Muscle layer of duodenum (tissue), 2 donors: ENCODE measurements around the gene SYK.

Source experiments
- H3K27ac ChIP-seq: one replicate; pipeline ENCODE4 v1.7.0; 2013; ENCODE audit warnings: mild to moderate bottlenecking, low read length
- H3K27me3 ChIP-seq: one replicate; pipeline ENCODE4 v1.7.0; 2013; ENCODE audit warnings: low read depth, mild to moderate bottlenecking, control low read depth, low read length
- H3K36me3 ChIP-seq, 2 donors: one replicate each; pipeline ENCODE4 v1.7.0; 2013; ENCODE audit warnings: low read length in 2 of 2, control low read depth in 1 of 2, mild to moderate bottlenecking in 1 of 2; ENCODE audit not compliant: insufficient read depth in 2 of 2, control insufficient read depth in 1 of 2
- H3K4me1 ChIP-seq, 2 donors: one replicate each; pipeline ENCODE4 v1.7.0; 2013; ENCODE audit warnings: low read length in 2 of 2, mild to moderate bottlenecking in 2 of 2, control low read depth in 1 of 2, moderate library complexity in 1 of 2; ENCODE audit not compliant: insufficient read depth in 2 of 2, control insufficient read depth in 1 of 2
- H3K4me3 ChIP-seq, 2 donors: one replicate each; pipeline ENCODE4 v1.7.0; 2013; ENCODE audit warnings: low read length in 2 of 2, low read depth in 1 of 2, mild to moderate bottlenecking in 1 of 2
- H3K9me3 ChIP-seq, 2 donors: one replicate each; pipeline ENCODE4 v1.7.0; 2013; ENCODE audit warnings: low read length in 2 of 2, control low read depth in 1 of 2, mild to moderate bottlenecking in 1 of 2; ENCODE audit not compliant: control insufficient read depth in 1 of 2
- donor health status: healthy.

Gene SYK

DNA sequence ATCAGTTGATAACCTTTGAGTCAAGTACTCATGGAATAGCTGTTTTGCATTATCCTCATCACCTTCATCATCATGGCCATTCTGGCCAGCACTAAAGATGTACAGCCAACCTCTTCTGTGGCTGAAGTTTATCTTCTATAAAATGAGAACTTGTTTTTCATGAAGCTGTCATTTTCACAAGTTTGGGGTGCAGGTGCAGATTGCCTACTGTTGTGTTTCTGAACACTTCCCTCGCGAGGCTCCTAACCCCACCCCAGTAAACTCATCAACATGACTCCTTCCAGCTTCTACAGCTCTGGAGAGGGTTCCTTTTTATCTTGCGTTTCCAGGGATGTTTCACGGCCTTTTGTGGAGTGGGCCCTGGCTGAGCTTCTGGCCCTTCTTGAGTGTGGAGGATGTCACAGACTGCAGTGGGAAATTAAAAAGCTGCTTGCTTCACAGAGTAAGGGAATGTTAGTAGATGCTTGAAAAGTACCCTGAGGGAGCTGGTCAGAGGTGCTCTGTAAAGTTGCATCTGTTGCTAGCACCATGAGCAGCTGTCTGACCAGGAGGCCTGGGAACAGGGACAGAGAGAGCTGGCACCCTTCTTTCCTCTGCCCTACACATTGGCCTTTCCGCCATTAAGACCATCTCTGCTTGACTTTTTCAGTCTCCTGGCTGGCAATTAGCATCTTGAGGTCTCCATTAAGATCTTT, 24.9 kb downstream of the SYK start:
- H3K36me3 ChIP-seq: peaks cover 0 to 3% of the 10 kb centered on the region in 2 donors
- H3K4me1 ChIP-seq: peaks cover 6 to 8% of the 10 kb centered on the region in 2 donors
- H3K27me3 ChIP-seq: no peaks in the 10 kb centered on the region
- no peak overlapping the region for H3K27ac ChIP-seq
- no peak overlapping the region for H3K4me3 ChIP-seq
- peaks cover 0 to 7% of the 10 kb centered on the region in 2 donors for H3K9me3 ChIP-seq

DNA sequence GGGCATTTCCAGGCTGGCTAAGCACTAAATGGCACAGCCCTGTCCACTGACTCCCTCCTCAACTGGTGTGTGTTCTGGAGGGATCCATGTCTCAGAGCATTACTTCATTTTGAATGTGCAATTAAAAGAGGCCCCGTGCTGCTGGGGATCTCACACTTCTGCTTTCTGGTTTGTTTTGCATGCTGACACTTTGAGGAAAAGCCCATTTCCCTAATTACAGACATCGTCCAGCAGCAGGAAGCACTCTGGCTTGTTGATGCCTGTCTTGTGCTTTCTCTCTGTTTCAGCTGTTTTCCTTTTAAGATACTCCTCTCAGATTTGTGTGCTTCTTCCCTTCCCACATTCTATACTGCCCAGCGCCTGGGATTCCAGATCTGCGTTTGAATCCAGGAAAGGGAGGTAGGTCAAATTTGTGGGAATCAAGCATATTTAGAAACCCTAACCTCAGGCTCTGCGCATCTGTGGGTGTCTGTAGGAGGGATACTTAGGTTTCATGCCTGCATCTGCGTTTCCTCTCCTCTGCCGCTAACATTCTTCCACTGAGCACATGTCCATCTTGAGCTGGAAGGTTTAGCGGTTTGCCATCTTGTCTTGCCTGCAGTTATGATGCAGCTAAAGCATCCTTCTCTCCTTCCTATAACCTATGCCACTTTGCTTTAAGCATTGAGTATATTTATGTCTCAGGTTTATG, 25.7 kb downstream of the SYK start:
- Histone ChIP-seq H3K36me3 (peaks cover 0 to 3% of the 10 kb centered on the region in 2 donors), H3K9me3 (peaks cover 0 to 7% of the 10 kb centered on the region in 2 donors), H3K27ac (peak overlapping the region; percentile 46), H3K4me3 (no peak overlapping the region), H3K4me1 (peaks cover 6 to 9% of the 10 kb centered on the region in 2 donors), H3K27me3 (no peaks in the 10 kb centered on the region)

DNA sequence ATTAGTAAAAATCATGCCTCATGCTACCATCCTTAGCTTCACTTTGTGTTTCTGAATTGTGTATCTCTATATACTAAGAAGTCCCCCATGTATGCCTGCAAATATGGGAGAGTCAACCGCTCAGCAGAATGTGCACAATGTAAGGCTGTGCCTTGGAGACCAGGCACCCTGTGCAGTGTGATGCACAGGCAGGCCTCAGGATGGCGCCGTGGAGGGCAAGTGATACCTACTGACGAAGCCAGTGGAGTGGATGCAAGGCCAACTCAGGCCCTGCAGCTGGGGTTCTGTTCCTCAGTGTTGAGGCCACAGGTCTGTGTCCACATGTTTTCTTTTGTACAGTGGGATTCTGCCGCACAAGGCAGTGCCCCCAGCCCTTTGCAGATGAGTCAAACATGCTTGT, 28.4 kb downstream of the SYK start:
- H3K4me3 ChIP-seq: no peak overlapping the region
- H3K27ac ChIP-seq: no peak overlapping the region
- peaks cover 0 to 3% of the 10 kb centered on the region in 2 donors for H3K36me3 ChIP-seq
- peaks cover 0 to 6% of the 10 kb centered on the region in 2 donors for H3K9me3 ChIP-seq
- peaks cover 7 to 13% of the 10 kb centered on the region in 2 donors for H3K4me1 ChIP-seq
- H3K27me3 ChIP-seq: no peaks in the 10 kb centered on the region

DNA sequence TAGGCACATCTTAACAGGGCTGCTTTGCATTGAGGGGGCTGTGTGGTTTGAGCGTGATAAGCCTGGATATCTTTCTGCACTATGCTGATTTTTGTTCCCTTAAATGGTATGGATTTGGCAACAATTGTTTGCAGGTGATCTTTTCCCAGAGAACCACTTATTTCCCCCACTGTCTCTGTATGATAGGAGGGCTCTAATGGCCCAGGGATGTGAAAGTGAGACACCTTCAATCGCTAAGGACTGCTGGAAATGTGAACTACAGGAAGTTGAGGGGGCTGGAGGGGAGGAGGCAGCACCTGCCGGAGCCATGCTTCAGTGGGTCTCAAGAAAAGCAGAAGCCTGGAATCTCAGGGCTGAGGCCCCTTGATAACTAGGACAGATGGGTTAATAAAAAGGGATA, 29.4 kb downstream of the SYK start:
- no peaks in the 10 kb centered on the region for H3K27me3 ChIP-seq
- peaks cover 13 to 20% of the 10 kb centered on the region in 2 donors for H3K4me1 ChIP-seq
- peaks cover 0 to 3% of the 10 kb centered on the region in 2 donors for H3K36me3 ChIP-seq
- peaks cover 0 to 6% of the 10 kb centered on the region in 2 donors for H3K9me3 ChIP-seq
- H3K27ac ChIP-seq: no peak overlapping the region
- H3K4me3 ChIP-seq: no peak overlapping the region

DNA sequence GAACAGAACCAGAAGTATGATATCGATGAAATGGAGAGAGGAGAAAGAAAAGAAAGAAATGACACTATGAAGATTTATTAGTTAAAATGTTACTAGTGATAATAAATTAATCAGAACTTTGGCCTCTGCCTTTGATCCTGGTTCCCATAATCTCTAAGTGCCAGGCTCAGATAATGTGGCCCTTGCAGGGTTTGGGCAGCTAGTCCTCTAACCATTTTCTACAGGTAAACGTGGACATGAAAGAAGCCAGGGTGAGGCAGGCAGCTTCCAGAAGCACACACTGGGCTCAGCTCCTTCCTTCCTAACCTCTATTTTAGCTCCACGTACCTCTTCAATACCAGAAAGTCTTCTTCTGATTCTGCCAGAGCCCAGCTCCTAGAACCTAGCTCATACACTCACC, 30.6 kb downstream of the SYK start:
- peaks cover 0 to 6% of the 10 kb centered on the region in 2 donors for H3K9me3 ChIP-seq
- no peak overlapping the region for H3K4me3 ChIP-seq
- no peak overlapping the region for H3K27ac ChIP-seq
- H3K36me3 ChIP-seq: peaks cover 0 to 3% of the 10 kb centered on the region in 2 donors
- H3K27me3 ChIP-seq: no peaks in the 10 kb centered on the region
- H3K4me1 ChIP-seq: peaks cover 13 to 20% of the 10 kb centered on the region in 2 donors

DNA sequence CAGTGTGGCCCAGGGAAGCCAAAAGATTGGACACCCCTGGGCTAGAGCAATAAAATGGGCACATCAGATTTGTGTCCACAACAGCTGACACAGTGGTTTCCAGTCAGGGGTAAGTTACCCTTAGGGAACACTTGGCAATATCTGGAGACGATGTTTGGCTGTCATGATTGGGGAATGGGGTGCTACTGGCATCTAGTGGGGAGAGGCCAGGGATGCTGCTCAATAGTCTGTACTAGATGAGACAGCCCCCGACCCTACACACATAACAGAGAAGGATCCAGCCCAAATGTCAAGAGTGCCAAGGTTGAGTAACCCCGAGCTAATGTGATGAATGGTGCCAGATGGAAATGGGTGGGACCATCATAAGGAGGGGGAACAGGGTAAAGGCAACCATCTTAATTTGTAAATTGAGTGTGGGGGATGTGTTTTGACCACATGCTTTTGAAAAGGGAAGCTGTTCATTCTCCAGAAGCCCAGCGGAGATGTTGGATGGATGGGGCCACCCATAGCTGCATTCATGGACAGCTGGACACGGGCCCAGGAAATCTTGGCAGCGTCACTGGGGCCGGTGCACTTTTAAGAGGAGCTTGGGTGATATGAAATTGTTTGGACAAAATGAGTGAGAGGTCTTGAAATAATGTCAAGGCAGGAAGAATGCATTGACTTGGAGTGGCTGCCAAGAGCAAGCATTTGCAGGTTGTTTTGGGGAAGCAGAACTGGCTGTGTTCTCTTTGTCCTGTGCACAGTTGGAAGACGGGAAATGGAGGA, 33.4 kb downstream of the SYK start:
- peaks cover 0 to 3% of the 10 kb centered on the region in 2 donors for H3K36me3 ChIP-seq
- H3K27me3 ChIP-seq: no peaks in the 10 kb centered on the region
- H3K9me3 ChIP-seq: peaks cover 0 to 6% of the 10 kb centered on the region in 2 donors
- H3K4me3 ChIP-seq: no peak overlapping the region
- H3K4me1 ChIP-seq: peaks cover 7 to 14% of the 10 kb centered on the region in 2 donors
- H3K27ac ChIP-seq: no peak overlapping the region

DNA sequence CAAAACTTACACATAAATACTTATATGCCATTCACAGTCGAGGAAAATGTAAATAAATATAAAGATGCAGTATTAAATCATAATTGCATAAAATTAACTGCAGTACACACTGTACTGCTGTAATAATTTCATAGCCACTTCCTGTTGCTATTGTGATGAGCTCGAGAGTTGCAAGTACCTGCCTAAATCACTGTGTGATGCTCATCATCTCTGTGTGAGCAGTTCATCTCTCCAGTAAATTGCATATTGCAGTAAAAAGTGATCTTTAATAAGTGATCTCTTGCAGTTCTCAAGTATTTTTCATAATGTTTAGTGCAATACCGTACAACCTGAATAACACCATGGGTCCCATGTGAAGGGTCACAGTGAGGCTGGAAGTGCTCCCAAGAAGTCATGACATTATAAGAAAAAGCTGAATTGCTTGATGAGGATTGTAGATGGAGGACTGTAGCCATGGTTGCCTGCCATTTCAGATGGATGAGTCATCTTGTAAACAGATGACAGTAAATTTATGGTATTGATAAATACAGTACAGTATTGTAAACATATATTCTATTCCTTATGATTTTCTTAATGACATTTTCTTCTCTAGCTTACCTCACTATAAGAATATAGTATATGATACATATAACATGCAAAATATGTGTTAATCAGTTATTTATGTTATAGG, 34.9 kb downstream of the SYK start:
- Histone ChIP-seq H3K36me3 (no peaks in the 10 kb centered on the region), H3K27ac (no peak overlapping the region), H3K9me3 (peaks cover 0 to 6% of the 10 kb centered on the region in 2 donors), H3K27me3 (no peaks in the 10 kb centered on the region), H3K4me1 (peaks cover 7 to 12% of the 10 kb centered on the region in 2 donors), H3K4me3 (no peak overlapping the region)

DNA sequence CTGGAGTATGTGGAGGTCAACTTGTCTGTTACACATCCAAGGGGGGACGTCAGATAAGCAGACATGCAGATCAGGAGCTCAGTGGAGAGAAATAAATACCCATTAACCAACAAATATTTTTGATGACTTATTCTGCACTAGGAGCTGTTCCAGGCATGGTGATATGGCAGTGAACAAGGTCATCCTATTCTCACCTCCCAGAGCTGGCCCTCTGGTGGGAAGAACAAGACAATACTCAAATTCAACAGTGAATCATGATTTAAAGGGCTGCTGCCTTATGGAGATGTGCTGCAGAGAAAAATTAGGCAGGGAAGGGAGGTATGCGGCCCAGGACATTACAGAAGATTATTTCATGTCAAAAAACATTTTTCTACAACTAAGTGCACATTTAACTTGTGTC, 36.5 kb downstream of the SYK start:
- Histone ChIP-seq H3K27ac (no peak overlapping the region), H3K27me3 (no peaks in the 10 kb centered on the region), H3K9me3 (no peaks in the 10 kb centered on the region), H3K4me1 (peaks cover 7 to 11% of the 10 kb centered on the region in 2 donors), H3K4me3 (no peak overlapping the region), H3K36me3 (no peaks in the 10 kb centered on the region)

DNA sequence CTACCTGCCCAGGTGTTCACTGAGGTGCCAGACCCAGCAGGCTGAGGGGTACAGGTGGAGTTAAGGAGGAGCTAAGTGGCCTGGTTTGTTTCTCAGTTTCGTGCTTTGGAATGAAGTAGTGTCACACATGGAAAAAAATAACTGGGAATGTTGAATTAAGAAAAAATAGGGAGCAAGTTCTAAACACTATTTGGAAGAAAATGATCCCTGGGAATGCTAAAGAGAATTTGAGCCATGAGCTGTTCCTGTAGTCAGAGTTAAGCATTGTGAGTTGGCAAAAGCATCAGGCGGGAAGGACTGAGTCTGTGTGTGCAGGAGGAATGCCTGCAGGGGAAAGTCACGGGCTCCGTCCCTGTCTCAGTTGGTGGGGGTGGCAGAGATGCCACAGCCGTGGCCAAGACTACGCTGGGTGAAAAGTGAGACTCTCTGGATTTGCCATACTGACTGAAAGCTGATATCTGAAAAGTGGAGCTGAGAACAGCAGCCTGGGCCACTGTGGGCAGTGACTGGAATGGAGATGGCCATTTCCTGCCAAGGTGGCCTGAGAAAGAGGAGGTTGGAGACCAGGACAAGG, 37.0 kb downstream of the SYK start:
- Histone ChIP-seq H3K4me3 (no peak overlapping the region), H3K27ac (no peak overlapping the region)

DNA sequence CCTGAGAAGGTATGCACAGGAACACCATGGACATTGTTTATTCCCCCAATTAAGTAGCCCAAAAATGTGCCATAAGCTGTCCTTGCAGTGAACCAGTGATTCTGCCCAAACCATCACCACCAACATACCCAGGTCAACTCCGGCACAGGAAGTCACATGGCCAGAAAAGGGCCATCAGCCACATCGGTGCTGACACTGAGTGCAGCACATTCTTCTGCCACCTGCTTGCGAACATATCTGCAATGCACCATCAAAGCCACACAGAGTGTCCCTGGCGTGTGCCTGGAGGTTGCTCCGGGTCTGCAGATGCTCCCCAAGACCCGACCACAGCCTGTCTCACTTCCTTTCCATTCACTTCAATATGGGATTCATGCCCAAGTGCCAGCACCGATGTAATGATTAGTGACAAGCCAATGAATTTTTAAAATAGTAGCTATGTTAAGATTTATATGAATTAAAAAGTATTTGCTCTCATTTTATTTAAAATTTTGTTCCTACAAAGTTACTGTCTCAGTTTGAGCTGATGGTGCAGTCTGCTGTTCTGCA, 37.6 kb downstream of the SYK start:
- H3K9me3 ChIP-seq: no peaks in the 10 kb centered on the region
- H3K27me3 ChIP-seq: no peaks in the 10 kb centered on the region
- H3K4me3 ChIP-seq: no peak overlapping the region
- peaks cover 2 to 3% of the 10 kb centered on the region in 2 donors for H3K36me3 ChIP-seq
- H3K27ac ChIP-seq: no peak overlapping the region
- H3K4me1 ChIP-seq: peaks cover 7 to 11% of the 10 kb centered on the region in 2 donors

More for the DNA sequence above, 37.0 kb downstream of the SYK start:
- no peaks in the 10 kb centered on the region for H3K27me3 ChIP-seq
- no peaks in the 10 kb centered on the region for H3K9me3 ChIP-seq
- H3K36me3 ChIP-seq: no peaks in the 10 kb centered on the region
- H3K4me1 ChIP-seq: peaks cover 7 to 11% of the 10 kb centered on the region in 2 donors
